ENCODE results near the gene UGCG. TPM values are rescaled to one million over a fixed set of nuclear protein-coding genes. Genes with fewer than 3 reads are reported as not detected.

Gene UGCG
- total RNA-seq, 2 experiments from 2014 or later = 21.8 to 23.2 TPM

Small RNA genes within 50 kb of the gene (microRNA-seq; reads per million reads assigned to microRNA genes)
- not detected for gene MIR4668 (ENCODE audit: borderline microRNAs expressed, borderline replicate concordance)

Other genes starting within 250 kb of the UGCG start
- gene GNG10, start 235.2 kb upstream of the UGCG start, total RNA-seq = 10 to 100 TPM; 18.0 to 19.3 TPM
- not detected for gene SHOC1, start 101.9 kb upstream of the UGCG start, total RNA-seq